SU-DHL-6 (cell line): ENCODE measurements around the gene MUCL3.

Experiments used
- CTCF ChIP-seq: fragments of 200-600 bp; sonication (generic); IDR thresholded peaks from one replicate; pipeline ENCODE4 v1.5.1; 2017; ENCODE audit warnings: antibody characterized with exemption, mild to moderate bottlenecking, low read length, moderate library complexity; ENCODE audit not compliant: insufficient read depth, poor library complexity, severe bottlenecking
- EZH2phosphoT487 ChIP-seq: fragments of 200-600 bp; sonication (generic), shearing (Covaris generic); conservative IDR thresholded peaks from 2 replicates; pipeline ENCODE4 v1.6.1; 2018; ENCODE audit warnings: mild to moderate bottlenecking, antibody characterized with exemption, low read length, moderate library complexity, mixed read lengths

GRCh38 chr6:30900863-30901417, 39.8 kb upstream of the MUCL3 start:
- no peak for TF ChIP-seq CTCF
- TF ChIP-seq EZH2phosphoT487 = no peak
